BLaER1 treated with 17β-estradiol and CSF1 and Interleukin-3, amounts not matched to agents 10 nM and 100 nM (cell line): ENCODE results near the gene ASB16.
"Not testable (repeated sequence)": the region's sequence is repeated elsewhere in the genome, so short reads cannot be mapped to it uniquely, and the experiment has no call there.

Experiments used
- H3K27ac ChIP-seq, 11 experiments: shearing (Covaris generic); formaldehyde crosslinking; 2 replicates each; pipeline ENCODE4 v1.8.1; 2022
- H3K27me3 ChIP-seq, 11 experiments: shearing (Covaris generic); formaldehyde crosslinking; 2 replicates each; pipeline ENCODE4 v1.8.1; 2022
- H3K36me3 ChIP-seq, 11 experiments: shearing (Covaris generic); formaldehyde crosslinking; 2 replicates each; pipeline ENCODE4 v1.8.1; 2022
- H3K4me1 ChIP-seq, 10 experiments: shearing (Covaris generic); formaldehyde crosslinking; 2 replicates each; pipeline ENCODE4 v1.8.1; 2022
- H3K4me2 ChIP-seq, 11 experiments: shearing (Covaris generic); formaldehyde crosslinking; 2 replicates each; pipeline ENCODE4 v1.8.1; 2022
- H3K4me3 ChIP-seq, 10 experiments: shearing (Covaris generic); formaldehyde crosslinking; 2 replicates each; pipeline ENCODE4 v1.8.1; 2022
- H3K9ac ChIP-seq, 11 experiments: shearing (Covaris generic); formaldehyde crosslinking; 2 replicates each; pipeline ENCODE4 v1.8.1; 2022
- H3K9me3 ChIP-seq, 11 experiments: shearing (Covaris generic); formaldehyde crosslinking; replicated peaks in 1 of 11; 2 replicates each; pipeline ENCODE4 v1.8.1; 2022
- H4K20me1 ChIP-seq, 11 experiments: shearing (Covaris generic); formaldehyde crosslinking; 2 replicates each; pipeline ENCODE4 v1.8.1; 2022
- Cebpa-rat ChIP-seq, 11 experiments: shearing (Covaris generic); IDR thresholded peaks; 2 replicates each; pipeline ENCODE4 v1.8.1; 2022

Gene ASB16

GRCh38 chr17:44130693-44131349, 39.7 kb upstream of the ASB16 start:
- Histone ChIP-seq H3K36me3 (no peaks in the 10 kb centered on the region), H3K9ac (no peak overlapping the region), H3K9me3 (no peaks in the 10 kb centered on the region), H4K20me1 (no peaks in the 10 kb centered on the region), H3K27ac (no peak overlapping the region), H3K4me3 (no peak overlapping the region), H3K27me3 (no peaks in the 10 kb centered on the region), H3K4me2 (no peak overlapping the region), H3K4me1 (peaks cover 0 to 10% (median 0%) of the 10 kb centered on the region in 10 experiments; a peak in 4 of 20 replicates)
- no peak for TF ChIP-seq Cebpa-rat (IDR thresholded peaks at IDR 0.05)

GRCh38 chr17:44131372-44131771, 39.1 kb upstream of the ASB16 start:
- not testable (repeated sequence) for H3K36me3 ChIP-seq, H3K9me3 ChIP-seq, H4K20me1 ChIP-seq, H3K27me3 ChIP-seq, H3K9ac ChIP-seq, H3K27ac ChIP-seq, H3K4me3 ChIP-seq, H3K4me2 ChIP-seq
- H3K4me1 ChIP-seq, result peaks cover 0 to 10% (median 0%) of the 10 kb centered on the region in 10 experiments; a peak in 4 of 20 replicates

- TF ChIP-seq Cebpa-rat (IDR thresholded peaks at IDR 0.05), result no peak
- H3K9ac ChIP-seq, result no peak overlapping the region
- H3K27ac ChIP-seq, result no peak overlapping the region
- no peaks in the 10 kb centered on the region for H3K27me3 ChIP-seq
- no peaks in the 10 kb centered on the region for H4K20me1 ChIP-seq
- H3K36me3 ChIP-seq, result no peaks in the 10 kb centered on the region
- peaks cover 3 to 14% (median 4%) of the 10 kb centered on the region in 10 experiments for H3K4me1 ChIP-seq
- no peaks in the 10 kb centered on the region for H3K9me3 ChIP-seq
- H3K4me3 ChIP-seq, result no peak overlapping the region
- no peak overlapping the region for H3K4me2 ChIP-seq
Observed at GRCh38 chr17:44132275-44132821, 38.2 kb upstream of the ASB16 start.

GRCh38 chr17:44133918-44134476, 36.5 kb upstream of the ASB16 start:
- H4K20me1 ChIP-seq, result peaks cover 0 to 5% (median 0%) of the 10 kb centered on the region in 11 experiments; a peak in 1 of 22 replicates
- H3K4me2 ChIP-seq, result no peak overlapping the region

GRCh38 chr17:44134752-44135568, 35.5 kb upstream of the ASB16 start:
- H3K4me2 ChIP-seq, result no peak overlapping the region
- H3K27me3 ChIP-seq, result no peaks in the 10 kb centered on the region
- no peak overlapping the region for H3K9ac ChIP-seq
- no peak for TF ChIP-seq Cebpa-rat (IDR thresholded peaks at IDR 0.05)
- H3K27ac ChIP-seq, result no peak overlapping the region
- H3K4me3 ChIP-seq, result no peak overlapping the region
- no peaks in the 10 kb centered on the region for H3K36me3 ChIP-seq
- no peaks in the 10 kb centered on the region for H3K9me3 ChIP-seq
- H3K4me1 ChIP-seq, result peaks cover 17 to 33% (median 22%) of the 10 kb centered on the region in 10 experiments
- peaks cover 0 to 5% (median 0%) of the 10 kb centered on the region in 11 experiments; a peak in 1 of 22 replicates for H4K20me1 ChIP-seq

More at GRCh38 chr17:44133918-44134476, 36.5 kb upstream of the ASB16 start:
- H3K36me3 ChIP-seq, result no peaks in the 10 kb centered on the region
- H3K9ac ChIP-seq, result no peak overlapping the region
- no peak overlapping the region for H3K27ac ChIP-seq
- no peaks in the 10 kb centered on the region for H3K27me3 ChIP-seq
- no peak overlapping the region for H3K4me3 ChIP-seq
- H3K9me3 ChIP-seq, result no peaks in the 10 kb centered on the region
- peaks cover 17 to 30% (median 20%) of the 10 kb centered on the region in 10 experiments for H3K4me1 ChIP-seq
- no peak for TF ChIP-seq Cebpa-rat (IDR thresholded peaks at IDR 0.05)

GRCh38 chr17:44137891-44138709, 32.4 kb upstream of the ASB16 start:
- H3K9me3 ChIP-seq, result no peaks in the 10 kb centered on the region
- H4K20me1 ChIP-seq, result peaks cover 0 to 5% (median 0%) of the 10 kb centered on the region in 11 experiments; a peak in 1 of 22 replicates
- peaks cover 28 to 45% (median 36%) of the 10 kb centered on the region in 10 experiments for H3K4me1 ChIP-seq
- peak overlapping the region; percentile 65 to 93 (median 81) for H3K4me2 ChIP-seq
- peak overlapping the region in 8 of 11 experiments; percentile 16 to 42 (median 30); a peak in 8 of 22 replicates for H3K9ac ChIP-seq
- peak overlapping the region in 10 of 11 experiments; percentile 18 to 56 (median 46); a peak in 16 of 22 replicates for H3K27ac ChIP-seq
- H3K36me3 ChIP-seq, result no peaks in the 10 kb centered on the region
- H3K27me3 ChIP-seq, result no peaks in the 10 kb centered on the region
- peak overlapping the region in 2 of 10 experiments; percentile 20 to 40; a peak in 2 of 20 replicates for H3K4me3 ChIP-seq
- TF ChIP-seq Cebpa-rat (IDR thresholded peaks at IDR 0.05), result 0 out of 22 replicates have a peak, but pooled peaks of 1 of the 11 experiments have one; percentile 8

GRCh38 chr17:44143921-44144320, 26.6 kb upstream of the ASB16 start:
- not testable (repeated sequence) for H3K9me3 ChIP-seq
- Histone ChIP-seq H3K4me2 (0 out of 22 replicates have a peak overlapping the region, but pooled peaks of 1 of the 11 experiments have one; percentile 96), H3K4me1 (peaks cover 22 to 45% (median 32%) of the 10 kb centered on the region in 10 experiments)

More at GRCh38 chr17:44143921-44144320, 26.6 kb upstream of the ASB16 start:
- H3K9ac ChIP-seq, result peak overlapping the region in 1 of 11 experiments; percentile 15; a peak in 1 of 22 replicates
- not testable (repeated sequence) for H3K4me3 ChIP-seq, H4K20me1 ChIP-seq, H3K27ac ChIP-seq, H3K27me3 ChIP-seq
- H3K36me3 ChIP-seq, result peaks cover 0 to 47% (median 42%) of the 10 kb centered on the region in 11 experiments; a peak in 18 of 22 replicates
